Kidney tubule cell (primary cell): ENCODE results near the gene PALLD.
A peak's percentile ranks its signal among the peaks of the same experiment; 100 is the strongest.
"Not testable (repeated sequence)": the region's sequence is repeated elsewhere in the genome, so short reads cannot be mapped to it uniquely, and the experiment has no call there.

Source experiments
- DNase-seq: peaks from one replicate; pipeline ENCODE4 v3.0.0-alpha.2; 2018; ENCODE audit warnings: low spot score

The PALLD gene

DNA sequence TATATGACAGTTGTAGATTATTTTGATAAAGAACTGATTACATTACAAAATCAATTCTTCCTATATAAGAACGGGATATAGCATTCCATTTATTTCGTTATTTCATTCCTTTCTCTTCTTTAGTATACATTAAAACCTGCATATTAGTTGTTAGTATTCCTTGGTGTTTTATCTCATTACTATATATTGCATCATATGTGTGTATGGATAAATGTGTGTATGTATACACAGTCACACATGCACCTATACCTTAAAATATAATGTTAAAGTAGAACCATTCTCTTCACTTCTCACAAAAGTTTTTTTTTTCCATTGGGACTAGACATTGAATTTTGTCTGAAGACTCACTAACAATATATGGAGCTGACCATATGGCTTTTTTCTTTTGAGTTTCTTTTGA lies 5.3 kb upstream of the PALLD start:
- no peak for DNase-seq

GRCh38 chr4:168498251-168498650 lies 1.4 kb downstream of the PALLD start:
- DNase-seq = no peak

- DNase-seq = no peak
These were observed 2.4 kb downstream of the PALLD start for GRCh38 chr4:168499241-168499640.

DNA sequence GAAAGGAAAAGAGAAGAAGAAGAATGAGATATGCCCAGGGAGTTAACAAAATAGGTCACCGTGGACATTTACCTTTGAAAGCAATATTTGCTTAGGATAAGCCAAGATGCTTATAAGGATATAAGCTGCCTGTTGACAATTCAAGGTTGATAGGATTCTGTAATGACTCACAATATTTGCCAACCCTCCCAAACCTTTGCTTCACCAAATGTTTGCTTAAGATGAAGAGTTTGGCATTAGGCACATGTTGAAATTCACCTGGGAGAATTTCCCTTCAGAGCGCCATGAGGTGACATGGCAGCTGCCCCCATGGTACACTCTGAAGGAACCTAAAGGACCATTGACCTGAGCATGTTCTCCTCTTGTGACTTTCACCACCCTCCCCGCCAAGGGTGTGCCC lies 4.6 kb downstream of the PALLD start:
- DNase-seq = peak; percentile 27

DNA sequence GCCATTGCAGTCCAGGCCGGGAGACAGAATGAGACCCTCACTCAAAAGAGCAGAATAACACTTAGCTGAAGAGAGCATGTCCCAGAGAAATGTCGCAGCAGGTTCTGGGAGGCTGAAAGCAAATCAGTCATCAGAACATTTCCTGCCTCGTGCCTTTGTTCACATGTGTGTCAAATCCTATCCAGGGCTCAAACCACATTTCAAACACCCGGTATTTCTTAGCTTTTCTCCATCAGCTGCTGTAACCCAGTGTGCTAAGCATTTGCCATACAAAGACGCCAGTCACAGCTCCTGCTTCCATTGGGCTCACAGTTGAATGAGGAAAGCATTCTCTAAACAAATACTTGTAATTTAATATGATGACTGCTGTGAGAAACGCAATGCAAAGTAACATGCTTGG lies 6.0 kb downstream of the PALLD start:
- DNase-seq = no peak

- DNase-seq = no peak
These were observed 7.0 kb downstream of the PALLD start for GRCh38 chr4:168503652-168504362.

DNA sequence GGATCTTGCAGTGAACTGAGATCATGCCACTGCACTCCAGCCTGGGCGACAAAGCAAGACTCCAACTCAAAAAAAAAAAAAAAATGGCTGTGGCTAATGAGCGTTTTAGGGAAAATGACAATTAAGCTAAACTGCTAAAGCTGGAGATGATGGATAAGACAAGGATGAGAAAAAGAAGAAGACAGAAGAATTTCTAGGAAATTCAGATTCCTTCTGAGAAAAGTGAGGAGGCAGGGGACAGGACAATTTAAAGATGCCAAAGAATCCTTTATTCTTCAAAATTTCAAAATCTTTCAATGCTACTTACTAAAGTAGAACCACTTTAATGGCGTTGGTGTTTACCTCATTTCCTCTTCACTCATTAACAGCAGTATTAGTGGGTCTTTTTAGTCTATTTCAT lies 7.7 kb downstream of the PALLD start:
- no peak for DNase-seq

DNA sequence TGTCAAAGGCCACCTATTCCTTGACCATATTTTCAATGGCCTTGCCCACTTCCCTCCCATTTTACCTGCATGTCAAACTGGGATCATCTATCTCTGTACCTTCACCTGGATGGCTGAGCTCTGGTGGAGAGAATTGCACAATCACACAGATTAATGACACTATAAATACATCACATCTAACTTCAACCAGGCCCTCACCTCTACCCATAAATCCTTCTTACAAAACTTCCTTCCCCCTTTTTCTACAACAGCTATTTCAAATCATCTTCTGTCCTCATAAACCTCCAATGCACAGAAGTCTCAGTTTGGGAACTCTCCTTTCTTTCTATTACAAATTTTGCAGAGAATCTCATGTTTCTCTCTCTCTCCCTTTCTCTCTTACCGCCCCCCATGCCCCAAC lies 9.2 kb downstream of the PALLD start:
- no peak for DNase-seq

- no peak for DNase-seq
These were observed 10.4 kb downstream of the PALLD start for GRCh38 chr4:168507178-168507815.

GRCh38 chr4:168508683-168509082 lies 11.8 kb downstream of the PALLD start:
- no peak for DNase-seq

DNA sequence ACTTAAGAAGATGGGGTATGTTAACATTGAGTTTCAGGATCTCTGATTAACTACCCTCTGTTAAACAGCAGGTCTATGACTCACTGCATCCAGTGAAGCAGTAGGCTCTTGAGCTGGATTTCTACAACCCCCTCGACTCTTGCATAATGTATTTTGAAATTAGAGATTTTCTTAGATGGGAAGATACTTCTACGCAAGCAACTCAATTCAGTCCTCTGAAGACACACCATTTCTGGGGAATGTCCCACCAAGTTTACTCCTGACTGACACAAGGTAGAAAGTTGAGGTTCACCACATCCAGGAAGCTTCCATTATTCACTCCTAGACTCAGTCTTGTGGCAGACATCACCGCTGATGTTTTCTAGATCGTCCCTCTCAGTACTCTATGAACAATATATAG lies 12.9 kb downstream of the PALLD start:
- DNase-seq = peak; percentile 57

DNA sequence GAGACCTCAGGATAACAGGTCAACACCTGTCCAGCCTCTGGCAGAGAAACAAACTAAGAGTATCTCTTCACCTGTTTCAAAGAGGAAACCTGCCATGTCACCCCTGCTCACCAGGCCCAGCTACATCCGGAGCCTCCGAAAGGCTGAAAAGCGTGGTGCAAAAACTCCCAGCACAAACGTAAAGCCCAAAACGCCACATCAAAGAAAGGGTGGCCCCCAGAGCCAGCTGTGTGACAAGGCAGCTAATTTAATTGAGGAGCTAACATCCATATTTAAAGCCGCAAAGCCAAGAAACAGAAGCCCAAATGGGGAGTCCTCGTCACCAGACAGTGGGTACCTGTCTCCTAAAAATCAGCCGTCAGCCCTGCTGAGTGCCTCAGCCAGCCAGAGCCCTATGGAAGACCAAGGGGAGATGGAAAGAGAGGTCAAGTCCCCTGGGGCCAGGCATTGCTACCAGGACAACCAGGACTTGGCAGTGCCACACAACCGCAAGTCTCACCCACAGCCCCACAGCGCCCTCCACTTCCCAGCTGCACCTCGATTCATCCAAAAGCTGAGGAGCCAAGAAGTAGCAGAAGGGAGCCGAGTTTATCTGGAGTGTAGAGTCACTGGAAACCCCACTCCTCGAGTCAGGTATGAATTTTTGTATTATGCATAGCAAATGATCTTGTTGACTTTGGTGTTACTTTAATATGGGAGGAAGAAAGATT lies 15.1 kb downstream of the PALLD start:
- DNase-seq = no peak

DNA sequence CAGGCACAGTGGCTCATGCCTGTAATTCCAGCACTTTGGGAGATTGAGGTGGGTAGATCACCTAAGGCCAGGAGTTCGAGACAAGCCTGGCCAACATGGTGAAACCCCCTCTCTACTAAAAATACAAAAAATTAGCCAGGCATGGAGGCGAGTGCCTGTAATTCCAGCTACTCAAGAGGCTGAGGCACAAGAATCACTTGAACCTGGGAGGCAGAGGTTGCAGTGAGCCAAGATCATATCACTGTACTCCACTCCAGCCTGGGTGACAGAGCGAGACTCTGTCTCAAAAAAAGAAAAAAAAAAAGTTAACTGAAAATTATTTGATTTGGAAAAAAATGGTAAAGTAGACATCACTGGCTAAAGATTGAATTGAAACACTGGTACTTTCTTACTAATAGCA lies 17.0 kb downstream of the PALLD start:
- not testable (repeated sequence) for DNase-seq

- DNase-seq = peak; percentile 56
These were observed 17.5 kb downstream of the PALLD start for GRCh38 chr4:168514249-168514852.

- DNase-seq = peak; percentile 26
These were observed 18.6 kb downstream of the PALLD start for GRCh38 chr4:168515222-168516011.

GRCh38 chr4:168516841-168517240 lies 20.0 kb downstream of the PALLD start:
- peak; percentile 57 for DNase-seq

- no peak for DNase-seq
These were observed 22.7 kb downstream of the PALLD start for GRCh38 chr4:168519576-168519975.

DNA sequence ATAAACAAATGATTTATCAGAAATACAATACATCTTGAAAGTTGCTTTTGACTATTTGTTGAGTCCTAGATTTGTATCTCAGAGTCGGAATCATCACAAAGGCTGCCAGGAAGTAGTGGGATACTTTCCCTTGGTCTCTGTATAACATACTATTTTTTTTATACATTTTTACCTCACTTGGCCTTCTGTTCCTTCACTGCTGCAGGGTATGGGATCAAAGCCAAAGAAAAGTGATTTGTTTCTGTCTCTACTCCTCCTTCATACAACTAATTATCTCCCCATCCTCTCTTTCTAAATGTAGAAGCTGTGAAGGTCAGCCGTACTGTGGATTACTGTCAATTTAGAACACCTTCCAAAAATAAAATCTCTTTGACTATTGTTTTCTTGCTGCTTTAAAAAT lies 24.9 kb downstream of the PALLD start:
- DNase-seq = no peak

GRCh38 chr4:168522356-168522755 lies 25.5 kb downstream of the PALLD start:
- no peak for DNase-seq

- DNase-seq = no peak
These were observed 26.1 kb downstream of the PALLD start for GRCh38 chr4:168522829-168523489.

DNA sequence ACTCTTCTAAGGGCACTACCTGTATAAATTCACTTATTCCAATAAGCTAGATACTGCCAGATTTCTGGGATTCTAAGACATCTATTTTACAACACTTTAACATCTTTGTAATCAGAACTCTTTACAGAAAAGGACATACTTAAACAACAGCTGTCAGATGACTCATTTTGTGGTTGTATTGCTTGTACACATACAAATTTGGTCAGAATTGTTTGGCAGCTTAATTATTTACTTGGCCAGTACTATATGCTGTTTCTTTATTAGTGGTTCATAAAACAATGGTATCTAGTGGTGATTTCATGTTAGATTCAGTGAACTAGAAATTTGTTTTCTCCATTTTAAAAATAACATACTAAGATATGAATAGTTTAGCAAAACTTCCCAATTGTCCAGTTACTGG lies 27.2 kb downstream of the PALLD start:
- peak; percentile 84 for DNase-seq

DNA sequence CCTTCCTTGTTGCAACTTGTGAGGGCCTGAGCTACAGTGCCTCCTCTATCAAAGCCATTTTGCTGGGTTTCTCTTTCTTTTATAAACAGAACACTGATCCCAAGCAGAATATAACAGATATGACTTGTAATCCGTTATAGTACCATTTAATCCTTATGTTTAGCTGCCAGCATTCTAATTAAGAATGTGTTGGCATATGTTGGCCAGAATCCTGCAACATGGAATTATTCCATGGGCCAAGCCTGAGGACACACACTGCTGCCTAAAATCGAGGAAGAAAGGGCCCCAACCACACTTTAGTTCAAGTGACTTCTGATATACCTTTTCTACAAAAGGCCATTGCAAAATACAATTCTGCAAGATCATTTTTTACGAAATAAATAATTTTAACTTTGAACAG lies 28.0 kb downstream of the PALLD start:
- no peak for DNase-seq
